GM18867 (cell line): ENCODE measurements around the gene GSG1L.

ENCODE experiments used
- ATAC-seq: cut with Tn5 transposase; IDR thresholded peaks from one replicate; pipeline ENCODE4 v1.9.1; 2021; ENCODE audit warnings: mild to moderate bottlenecking, moderate library complexity; ENCODE audit not compliant: unreplicated experiment

GSG1L gene

GRCh38 chr16:27801289-27801945, 262.1 kb downstream of the GSG1L start:
- no peak for ATAC-seq

GRCh38 chr16:27800817-27801216, 262.7 kb downstream of the GSG1L start:
- no peak for ATAC-seq

- no peak for ATAC-seq
These were observed 263.6 kb downstream of the GSG1L start for GRCh38 chr16:27799896-27800295.

- ATAC-seq, result no peak
These were observed 265.3 kb downstream of the GSG1L start for GRCh38 chr16:27798241-27798640.

GRCh38 chr16:27795992-27796614, 267.4 kb downstream of the GSG1L start:
- ATAC-seq, result no peak

- no peak for ATAC-seq
These were observed 270.3 kb downstream of the GSG1L start for GRCh38 chr16:27793249-27793622.

GRCh38 chr16:27792486-27793248, 270.8 kb downstream of the GSG1L start:
- ATAC-seq, result no peak

- no peak for ATAC-seq
These were observed 272.2 kb downstream of the GSG1L start for GRCh38 chr16:27791404-27791719.

GRCh38 chr16:27790546-27791403, 272.7 kb downstream of the GSG1L start:
- ATAC-seq, result no peak

GRCh38 chr16:27789595-27790241, 273.8 kb downstream of the GSG1L start:
- ATAC-seq, result no peak

GRCh38 chr16:27789150-27789549, 274.4 kb downstream of the GSG1L start:
- no peak for ATAC-seq

- ATAC-seq, result no peak
These were observed 275.8 kb downstream of the GSG1L start for GRCh38 chr16:27787665-27788064.

- no peak for ATAC-seq
These were observed 276.4 kb downstream of the GSG1L start for GRCh38 chr16:27786923-27787625.

GRCh38 chr16:27786221-27786922, 277.1 kb downstream of the GSG1L start:
- no peak for ATAC-seq

- no peak for ATAC-seq
These were observed 278.2 kb downstream of the GSG1L start for GRCh38 chr16:27785307-27785678.

GRCh38 chr16:27784351-27785306, 278.9 kb downstream of the GSG1L start:
- ATAC-seq, result no peak

GRCh38 chr16:27781981-27782880, 281.3 kb downstream of the GSG1L start:
- no peak for ATAC-seq

- ATAC-seq, result no peak
These were observed 282.4 kb downstream of the GSG1L start for GRCh38 chr16:27781195-27781524.
